KG1 (cell line): Measurements from ENCODE around the gene E2F4.

Experiments
- DNase-seq: peaks from one replicate; lab custom pipeline; 2025; lab: John Stamatoyannopoulos, UW

The E2F4 gene

GRCh38 chr16:67208154-67208896, 16.4 kb downstream of the E2F4 start:
- DNase-seq = no peak

GRCh38 chr16:67209565-67209964, 17.6 kb downstream of the E2F4 start:
- DNase-seq = no peak

GRCh38 chr16:67210069-67210937, 18.3 kb downstream of the E2F4 start:
- DNase-seq = no peak

- DNase-seq = no peak
Measured at GRCh38 chr16:67211674-67212073, 19.7 kb downstream of the E2F4 start.

GRCh38 chr16:67212766-67213165, 20.8 kb downstream of the E2F4 start:
- DNase-seq = no peak

GRCh38 chr16:67213197-67214019, 21.5 kb downstream of the E2F4 start:
- no peak for DNase-seq

- DNase-seq = no peak
Measured at GRCh38 chr16:67215706-67216105, 23.8 kb downstream of the E2F4 start.

- no peak for DNase-seq
Measured at GRCh38 chr16:67216612-67217490, 24.9 kb downstream of the E2F4 start.

GRCh38 chr16:67223992-67224391, 32.0 kb downstream of the E2F4 start:
- no peak for DNase-seq

- DNase-seq = no peak
Measured at GRCh38 chr16:67226295-67226803, 34.4 kb downstream of the E2F4 start.

- DNase-seq = peak; percentile 94
Measured at GRCh38 chr16:67226804-67227566, 35.0 kb downstream of the E2F4 start, which contains the start of gene TMEM208. TSS of gene TMEM208 (plus strand) at chr16:67227130. CDS start at chr16:67227219, 89 bp downstream.

- DNase-seq = no peak
Measured at GRCh38 chr16:67227567-67227921, 35.6 kb downstream of the E2F4 start.

- DNase-seq = no peak
Measured at GRCh38 chr16:67228034-67228785, 36.3 kb downstream of the E2F4 start.

GRCh38 chr16:67228905-67229304, 37.0 kb downstream of the E2F4 start:
- DNase-seq = no peak

GRCh38 chr16:67229906-67230808, 38.2 kb downstream of the E2F4 start:
- DNase-seq = no peak

- no peak for DNase-seq
Measured at GRCh38 chr16:67230809-67231660, 39.1 kb downstream of the E2F4 start.

GRCh38 chr16:67233596-67233995, 41.6 kb downstream of the E2F4 start:
- no peak for DNase-seq

GRCh38 chr16:67234180-67234597, 42.2 kb downstream of the E2F4 start:
- DNase-seq = no peak
